ENCODE results near the gene ACRBP.

DNA sequence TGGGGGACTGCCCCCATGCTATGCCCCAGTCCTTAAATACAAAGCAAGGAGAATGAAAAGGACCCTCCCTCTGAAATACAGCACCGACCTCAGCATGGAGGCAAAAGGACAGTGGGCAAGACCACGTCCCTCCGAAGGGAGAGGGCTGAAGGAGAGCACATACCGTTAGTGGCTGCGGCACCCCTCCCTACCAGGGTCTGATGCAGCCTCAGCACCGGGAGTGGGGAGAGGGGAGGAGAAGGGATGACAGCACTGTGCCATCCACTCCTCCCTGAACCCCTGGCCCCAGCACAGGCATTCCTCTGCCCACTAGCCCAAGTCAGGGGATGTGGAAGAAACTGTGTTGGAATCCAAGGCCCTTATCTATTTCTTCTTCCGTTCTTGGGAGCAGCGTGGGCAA is 3.6 kb upstream of the ACRBP start:
- TF ChIP-seq, protein P1, sequence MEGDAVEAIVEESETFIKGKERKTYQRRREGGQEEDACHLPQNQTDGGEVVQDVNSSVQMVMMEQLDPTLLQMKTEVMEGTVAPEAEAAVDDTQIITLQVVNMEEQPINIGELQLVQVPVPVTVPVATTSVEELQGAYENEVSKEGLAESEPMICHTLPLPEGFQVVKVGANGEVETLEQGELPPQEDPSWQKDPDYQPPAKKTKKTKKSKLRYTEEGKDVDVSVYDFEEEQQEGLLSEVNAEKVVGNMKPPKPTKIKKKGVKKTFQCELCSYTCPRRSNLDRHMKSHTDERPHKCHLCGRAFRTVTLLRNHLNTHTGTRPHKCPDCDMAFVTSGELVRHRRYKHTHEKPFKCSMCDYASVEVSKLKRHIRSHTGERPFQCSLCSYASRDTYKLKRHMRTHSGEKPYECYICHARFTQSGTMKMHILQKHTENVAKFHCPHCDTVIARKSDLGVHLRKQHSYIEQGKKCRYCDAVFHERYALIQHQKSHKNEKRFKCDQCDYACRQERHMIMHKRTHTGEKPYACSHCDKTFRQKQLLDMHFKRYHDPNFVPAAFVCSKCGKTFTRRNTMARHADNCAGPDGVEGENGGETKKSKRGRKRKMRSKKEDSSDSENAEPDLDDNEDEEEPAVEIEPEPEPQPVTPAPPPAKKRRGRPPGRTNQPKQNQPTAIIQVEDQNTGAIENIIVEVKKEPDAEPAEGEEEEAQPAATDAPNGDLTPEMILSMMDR (IDR thresholded peaks at IDR 0.05) = no peak
- TF ChIP-seq POLR2A (IDR thresholded peaks at IDR 0.05) = no peak
